ENCODE results near the gene C3orf85.

The C3orf85 gene

GRCh38 chr3:109152320-109152719, 15.8 kb downstream of the C3orf85 start:
- no peak for DNase-seq (ENCODE audit: low spot score)

GRCh38 chr3:109154979-109155378, 18.5 kb downstream of the C3orf85 start:
- no peak for DNase-seq (ENCODE audit: low spot score)

- DNase-seq (ENCODE audit: low spot score), result no peak
Observed at GRCh38 chr3:109155828-109156227, 19.3 kb downstream of the C3orf85 start.

DNA sequence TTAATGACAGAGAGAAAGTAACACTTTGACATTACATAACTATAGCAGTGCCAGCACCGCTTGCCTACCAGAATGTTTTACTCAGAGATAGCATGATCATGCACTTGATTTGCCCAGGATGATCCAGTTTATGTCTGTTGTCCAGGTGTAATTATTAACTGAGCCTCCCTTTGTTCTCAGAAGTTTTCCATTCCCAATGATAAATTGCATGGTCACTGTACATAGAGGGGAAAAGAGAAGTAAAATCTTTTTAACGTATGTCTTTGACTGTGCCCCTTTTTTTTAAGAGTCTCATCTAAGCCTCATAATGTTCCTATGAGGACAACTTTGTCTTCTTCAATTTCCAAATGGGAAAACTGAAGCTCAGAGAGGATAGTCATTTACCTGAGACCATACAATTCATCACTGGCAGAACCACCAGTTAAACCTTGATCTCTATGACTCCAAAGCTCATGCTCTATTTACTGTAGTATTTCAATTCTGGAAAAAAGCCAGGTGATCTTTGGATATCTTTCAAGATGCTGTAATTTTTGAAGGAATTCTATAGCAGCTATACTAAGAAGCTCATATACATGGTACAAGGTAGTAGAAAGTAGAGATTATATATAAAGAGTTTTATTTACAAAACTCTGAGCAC, 25.1 kb downstream of the C3orf85 start:
- DNase-seq (ENCODE audit: low spot score), result no peak

- DNase-seq (ENCODE audit: low spot score), result no peak
Observed at GRCh38 chr3:109165905-109166304, 29.4 kb downstream of the C3orf85 start.

DNA sequence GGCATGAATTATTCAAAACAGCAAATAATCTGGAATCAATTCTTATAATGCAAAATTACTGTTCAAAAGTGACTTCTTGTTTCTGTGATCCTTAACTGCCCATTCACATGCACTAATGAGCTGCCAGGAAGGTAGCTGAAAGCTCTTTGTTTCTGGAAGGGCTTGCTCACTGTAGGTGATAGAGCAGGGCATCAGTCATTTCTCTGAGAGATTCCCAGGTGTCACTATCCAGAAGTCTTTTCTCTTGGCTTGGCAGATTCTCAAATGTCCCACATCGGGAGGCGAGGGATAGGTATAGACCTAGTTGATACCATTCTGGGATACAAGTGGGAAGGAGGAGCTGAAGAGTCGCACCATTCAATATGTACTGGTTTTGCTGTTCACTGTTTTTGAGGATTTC, 35.0 kb downstream of the C3orf85 start:
- DNase-seq (ENCODE audit: low spot score), result no peak

DNA sequence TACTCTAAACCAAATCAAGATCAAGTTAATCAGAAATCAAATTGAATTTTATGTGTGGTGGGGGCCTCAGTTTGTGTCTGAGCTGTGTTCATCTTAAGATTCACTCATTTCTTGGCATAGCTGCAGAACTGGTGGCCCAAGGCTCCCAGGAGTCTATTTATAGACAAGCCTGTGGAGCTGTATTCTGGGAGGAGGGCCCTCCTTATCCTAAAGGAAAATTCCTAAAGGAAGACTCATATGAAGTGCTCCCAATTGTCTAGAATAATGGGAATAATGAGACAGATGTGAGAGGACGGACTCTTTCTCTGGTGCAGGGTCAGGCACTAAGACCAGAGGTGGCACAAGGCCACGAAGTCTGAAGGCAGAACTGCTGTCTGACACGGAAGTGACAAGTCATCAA, 38.9 kb downstream of the C3orf85 start:
- DNase-seq (ENCODE audit: low spot score), result no peak

- DNase-seq (ENCODE audit: low spot score), result no peak
Observed at GRCh38 chr3:109176726-109177125, 40.2 kb downstream of the C3orf85 start.

DNA sequence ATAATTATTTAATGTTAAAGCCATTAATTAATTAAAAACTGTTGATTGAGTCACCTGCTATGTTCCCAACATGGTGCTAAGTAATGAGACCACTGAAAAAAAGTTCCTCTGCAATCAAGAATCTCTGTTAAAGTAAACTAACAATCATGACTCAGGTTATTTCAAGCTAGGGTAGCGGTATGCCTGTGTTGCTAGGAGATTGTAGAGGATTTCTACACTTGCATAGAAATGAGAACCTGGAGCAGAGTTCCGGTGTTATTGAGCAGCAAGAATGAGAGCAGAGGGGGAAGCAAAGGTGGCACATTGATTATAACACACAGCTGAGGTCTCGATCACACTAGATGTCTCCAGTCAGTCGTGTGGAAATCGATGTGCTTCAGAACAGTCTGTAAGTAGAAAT, 41.4 kb downstream of the C3orf85 start:
- DNase-seq (ENCODE audit: low spot score), result no peak

DNA sequence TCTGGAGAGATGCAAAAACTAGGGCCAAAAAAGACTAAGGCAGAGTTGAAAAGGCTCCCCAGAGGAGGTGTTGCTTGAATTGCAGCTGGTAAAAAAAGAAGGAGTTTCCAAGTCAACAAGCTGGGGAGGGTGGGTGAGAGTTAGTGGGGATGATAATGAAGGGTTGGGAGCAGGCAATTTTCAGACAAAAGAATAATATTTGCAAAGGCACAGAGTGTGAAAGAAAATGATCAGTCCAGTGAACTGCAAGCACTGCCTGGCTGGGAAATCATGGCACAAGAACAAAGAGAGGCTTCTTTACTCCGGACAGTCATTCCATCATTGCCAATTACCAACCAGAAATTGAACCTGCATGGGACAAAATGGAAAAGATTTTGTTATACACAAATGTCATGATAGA, 42.2 kb downstream of the C3orf85 start:
- peak; percentile 8 for DNase-seq (ENCODE audit: low spot score)

GRCh38 chr3:109184726-109185125, 48.2 kb downstream of the C3orf85 start:
- no peak for DNase-seq (ENCODE audit: low spot score)

GRCh38 chr3:109187390-109187789, 50.9 kb downstream of the C3orf85 start:
- peak; percentile 23 for DNase-seq (ENCODE audit: low spot score)

DNA sequence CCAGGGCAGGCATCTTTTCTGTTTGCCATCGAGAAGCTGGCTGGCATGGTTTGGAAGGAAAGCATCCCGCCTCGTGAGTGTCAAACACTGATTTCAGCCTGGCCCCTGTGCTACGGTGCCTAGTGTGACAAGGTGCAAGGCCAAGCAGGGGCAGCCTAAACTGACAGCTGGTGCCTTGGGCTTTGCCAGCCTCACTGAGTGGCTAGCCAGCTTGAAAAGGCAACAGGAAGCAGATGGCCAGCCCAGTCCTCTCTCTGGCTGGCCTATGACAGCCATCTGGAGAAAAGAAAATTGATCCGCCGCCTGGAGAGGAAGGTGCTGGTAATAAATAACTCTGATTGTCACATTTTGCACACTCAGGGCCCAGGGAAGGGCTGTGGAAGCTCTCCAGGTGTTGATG, 52.2 kb downstream of the C3orf85 start:
- DNase-seq (ENCODE audit: low spot score), result peak; percentile 96

- no peak for DNase-seq (ENCODE audit: low spot score)
Observed at GRCh38 chr3:109191421-109191820, 54.9 kb downstream of the C3orf85 start.

DNA sequence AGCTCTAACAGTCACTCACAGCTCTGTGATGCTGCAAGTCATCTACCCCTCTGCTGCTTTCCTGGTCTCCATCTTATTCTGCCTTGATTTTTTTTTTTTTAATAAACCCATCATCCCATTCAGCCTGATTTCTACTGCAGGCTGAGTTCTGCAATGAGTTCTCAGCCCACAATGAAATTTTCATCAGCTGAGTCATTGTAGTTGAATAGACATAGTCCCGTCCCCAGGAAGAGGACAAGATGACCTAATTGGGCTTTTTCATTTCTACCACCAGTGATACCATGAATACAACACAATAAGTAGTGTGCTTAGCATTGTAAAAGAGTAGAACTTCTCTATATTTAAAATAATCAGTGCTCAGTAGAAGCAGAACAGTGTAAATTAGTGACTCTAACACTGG, 59.3 kb downstream of the C3orf85 start:
- DNase-seq (ENCODE audit: low spot score), result no peak

Measured in cerebellar cortex (tissue), 1 donor.